DND-41 (cell line): ENCODE results near the gene MAGEF1.

ENCODE experiments used
- ATAC-seq: fragments of 200-7000 bp; cut with Tn5 transposase; 3 replicates; pipeline ENCODE4 v1.9.1; 2021; ENCODE audit warnings: low read depth; ENCODE audit not compliant: insufficient read depth
- DNase-seq: peaks from one replicate; pipeline ENCODE4 v3.0.0-alpha.2; 2020
- H2AFZ ChIP-seq: 2 replicates; pipeline ENCODE4 v1.6.0; 2012; ENCODE audit warnings: low read depth, low read length
- H3K27ac ChIP-seq: 2 replicates; pipeline ENCODE4 v1.5.1; 2012; ENCODE audit warnings: low read length, inconsistent platforms
- H3K27me3 ChIP-seq: fragments of 200-600 bp; sonication (generic); 2 replicates; pipeline ENCODE4 v1.6.0; 2012; ENCODE audit warnings: low read length, mild to moderate bottlenecking, inconsistent platforms; ENCODE audit not compliant: insufficient read depth, poor library complexity
- H3K36me3 ChIP-seq: 2 replicates; pipeline ENCODE4 v1.5.1; 2012; ENCODE audit warnings: low read length, inconsistent platforms; ENCODE audit not compliant: insufficient read depth
- H3K4me1 ChIP-seq: 2 replicates; pipeline ENCODE4 v1.5.1; 2012; ENCODE audit warnings: mild to moderate bottlenecking, low read length; ENCODE audit not compliant: insufficient read depth
- H3K4me2 ChIP-seq: 2 replicates; pipeline ENCODE4 v1.6.0; 2012; ENCODE audit warnings: mild to moderate bottlenecking, moderate library complexity, low read length, inconsistent platforms; ENCODE audit not compliant: insufficient read depth
- H3K4me3 ChIP-seq, 2 experiments: fragments of 200-600 bp in 1 of 2; shearing (Covaris generic) in 1 of 2; 2 replicates each; pipeline ENCODE4 v1.5.1; 2012 to 2016; ENCODE audit warnings: inconsistent platforms in 2 of 2, low read length in 2 of 2, mild to moderate bottlenecking in 2 of 2, low read depth in 1 of 2, moderate library complexity in 1 of 2
- H3K79me2 ChIP-seq: 2 replicates; pipeline ENCODE4 v1.6.0; 2012; ENCODE audit warnings: low read length, inconsistent platforms; ENCODE audit not compliant: insufficient read depth
- H3K9ac ChIP-seq: 2 replicates; pipeline ENCODE4 v1.6.0; 2012; ENCODE audit warnings: low read depth, mild to moderate bottlenecking, inconsistent platforms, low read length, moderate library complexity
- H3K9me3 ChIP-seq: 2 replicates; pipeline ENCODE4 v1.5.1; 2012; ENCODE audit warnings: low read length, moderate library complexity, mild to moderate bottlenecking, inconsistent platforms; ENCODE audit not compliant: insufficient read depth, severe bottlenecking
- H4K20me1 ChIP-seq: 2 replicates; pipeline ENCODE4 v1.6.0; 2012; ENCODE audit warnings: low read length; ENCODE audit not compliant: insufficient read depth
- EZH2 ChIP-seq: IDR thresholded peaks from 3 replicates; pipeline ENCODE4 v1.6.1; 2012; ENCODE audit warnings: borderline replicate concordance, low read depth, mild to moderate bottlenecking, moderate library complexity, low read length, inconsistent platforms; ENCODE audit not compliant: severe bottlenecking
- TF ChIP-seq, protein P1 (sequence below): IDR thresholded peaks from 2 replicates; pipeline ENCODE4 v1.5.1; 2012; ENCODE audit warnings: borderline replicate concordance, low read length, moderate library complexity, mild to moderate bottlenecking; ENCODE audit not compliant: poor library complexity, severe bottlenecking; ENCODE audit errors: extremely low read depth

MAGEF1 gene

GRCh38 chr3:184743248-184743647 lies 31.4 kb upstream of the MAGEF1 start:
- TF ChIP-seq, protein P1, sequence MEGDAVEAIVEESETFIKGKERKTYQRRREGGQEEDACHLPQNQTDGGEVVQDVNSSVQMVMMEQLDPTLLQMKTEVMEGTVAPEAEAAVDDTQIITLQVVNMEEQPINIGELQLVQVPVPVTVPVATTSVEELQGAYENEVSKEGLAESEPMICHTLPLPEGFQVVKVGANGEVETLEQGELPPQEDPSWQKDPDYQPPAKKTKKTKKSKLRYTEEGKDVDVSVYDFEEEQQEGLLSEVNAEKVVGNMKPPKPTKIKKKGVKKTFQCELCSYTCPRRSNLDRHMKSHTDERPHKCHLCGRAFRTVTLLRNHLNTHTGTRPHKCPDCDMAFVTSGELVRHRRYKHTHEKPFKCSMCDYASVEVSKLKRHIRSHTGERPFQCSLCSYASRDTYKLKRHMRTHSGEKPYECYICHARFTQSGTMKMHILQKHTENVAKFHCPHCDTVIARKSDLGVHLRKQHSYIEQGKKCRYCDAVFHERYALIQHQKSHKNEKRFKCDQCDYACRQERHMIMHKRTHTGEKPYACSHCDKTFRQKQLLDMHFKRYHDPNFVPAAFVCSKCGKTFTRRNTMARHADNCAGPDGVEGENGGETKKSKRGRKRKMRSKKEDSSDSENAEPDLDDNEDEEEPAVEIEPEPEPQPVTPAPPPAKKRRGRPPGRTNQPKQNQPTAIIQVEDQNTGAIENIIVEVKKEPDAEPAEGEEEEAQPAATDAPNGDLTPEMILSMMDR: no peak
- TF ChIP-seq EZH2: no peak
- H3K4me2 ChIP-seq: no peak overlapping the region

DNA sequence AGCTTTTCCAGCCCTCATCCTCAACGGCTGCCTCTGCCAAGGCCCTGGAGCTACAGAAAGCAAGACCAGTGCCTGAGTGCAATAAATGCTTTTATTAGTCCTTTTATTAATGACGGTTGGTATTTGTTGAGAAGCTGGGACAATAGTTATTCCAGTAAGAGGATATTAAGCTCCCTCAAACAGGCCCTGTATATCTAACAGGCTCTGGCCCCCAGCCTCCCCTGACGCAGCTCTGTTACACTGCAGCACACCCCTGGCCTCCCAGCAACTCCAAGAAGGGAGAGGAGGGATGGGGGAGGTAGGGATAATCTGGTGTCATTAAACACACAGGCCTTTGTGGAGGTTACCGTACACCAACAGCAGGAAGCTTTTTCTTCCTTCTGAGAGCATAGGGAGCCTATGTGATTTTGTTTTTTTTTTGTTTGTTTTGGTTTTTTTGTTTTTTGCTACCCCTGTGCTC lies 30.8 kb upstream of the MAGEF1 start:
- H3K9me3 ChIP-seq: no peaks in the 10 kb centered on the region
- TF ChIP-seq EZH2: no peak
- TF ChIP-seq, protein P1: no peak
- DNase-seq (no peak), ATAC-seq (no peak)
- H3K4me2 ChIP-seq: no peak overlapping the region
- no peaks in the 10 kb centered on the region for H3K36me3 ChIP-seq
- H4K20me1 ChIP-seq: no peaks in the 10 kb centered on the region
- H3K9ac ChIP-seq: no peak overlapping the region
- peaks cover 12% of the 10 kb centered on the region for H3K27me3 ChIP-seq
- no peaks in the 10 kb centered on the region for H3K79me2 ChIP-seq
- no peaks in the 10 kb centered on the region for H3K4me1 ChIP-seq
- H3K27ac ChIP-seq: no peak overlapping the region
- no peak overlapping the region for H2AFZ ChIP-seq
- H3K4me3 ChIP-seq: no peak overlapping the region

More at GRCh38 chr3:184743248-184743647, 31.4 kb upstream of the MAGEF1 start:
- Histone ChIP-seq H3K4me3 (no peak overlapping the region), H4K20me1 (no peaks in the 10 kb centered on the region), H3K27me3 (peaks cover 14% of the 10 kb centered on the region), H3K79me2 (no peaks in the 10 kb centered on the region), H3K27ac (no peak overlapping the region), H3K4me1 (no peaks in the 10 kb centered on the region), H3K9me3 (no peaks in the 10 kb centered on the region), H2AFZ (no peak overlapping the region), H3K36me3 (no peaks in the 10 kb centered on the region), H3K9ac (no peak overlapping the region)
- DNase-seq (no peak), ATAC-seq (no peak)

DNA sequence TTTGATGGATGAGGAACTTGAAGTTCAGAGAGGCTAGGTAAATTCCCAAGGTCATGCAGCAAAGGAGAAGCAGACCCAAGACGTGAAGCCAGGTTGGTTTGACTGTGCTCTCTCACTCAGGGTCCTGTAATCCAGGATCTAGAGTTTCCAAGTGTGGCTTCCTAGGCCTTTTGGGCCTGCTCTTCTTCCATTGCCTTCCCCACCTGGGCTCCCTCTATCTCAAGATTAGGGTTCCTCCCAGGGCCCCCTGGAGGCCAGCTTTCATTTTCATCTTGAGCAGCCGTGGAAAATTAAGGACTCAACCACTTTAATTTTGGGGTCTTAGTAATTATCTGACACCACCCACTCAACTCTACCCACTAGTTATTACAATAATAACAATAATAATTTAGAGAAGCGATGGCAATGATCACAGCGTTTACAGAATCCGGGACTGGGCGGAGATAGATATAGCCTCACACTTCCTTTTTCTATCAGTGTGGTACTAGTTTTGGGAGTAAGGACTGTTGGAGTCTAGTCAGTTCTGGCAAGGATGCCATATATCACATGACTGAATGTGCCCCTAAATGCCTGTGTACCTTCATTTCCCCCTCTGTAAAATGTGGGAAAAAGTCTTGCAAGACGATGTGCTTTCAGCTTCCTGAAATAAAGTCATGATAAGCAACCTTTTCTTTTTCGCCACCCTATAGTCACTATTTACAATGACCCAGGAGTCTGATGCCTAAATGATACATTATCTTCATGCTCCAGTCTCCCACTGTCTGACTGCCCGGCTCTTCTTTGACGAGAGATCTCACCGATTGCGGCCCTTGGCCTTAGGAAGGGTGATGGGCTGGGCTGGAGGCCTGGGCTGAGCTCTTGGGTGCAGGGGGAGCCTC lies 30.2 kb upstream of the MAGEF1 start:
- Histone ChIP-seq H3K4me1 (no peaks in the 10 kb centered on the region), H3K9ac (no peak overlapping the region), H3K4me2 (no peak overlapping the region), H3K27ac (no peak overlapping the region), H4K20me1 (no peaks in the 10 kb centered on the region), H3K27me3 (peaks cover 12% of the 10 kb centered on the region), H3K4me3 (no peak overlapping the region), H3K79me2 (no peaks in the 10 kb centered on the region), H3K9me3 (no peaks in the 10 kb centered on the region), H3K36me3 (no peaks in the 10 kb centered on the region), H2AFZ (no peak overlapping the region)
- DNase-seq (no peak), ATAC-seq (no peak)
- TF ChIP-seq EZH2: no peak
- TF ChIP-seq, protein P1: no peak
